H1 (cell line): ENCODE results near the gene TMBIM1. TPM values are rescaled to one million over a fixed set of nuclear protein-coding genes. Genes with fewer than 3 reads are reported as not detected.

ENCODE experiments used
- CHD7 ChIP-seq: fragments of 300-600 bp; sonication (generic); IDR thresholded peaks from 2 replicates; pipeline ENCODE4 v1.7.1; 2012; ENCODE audit warnings: low read length, moderate library complexity, mild to moderate bottlenecking, inconsistent platforms; ENCODE audit not compliant: insufficient replicate concordance
- KDM1A ChIP-seq: fragments of 200-600, 300-600 bp; sonication (generic); IDR thresholded peaks from 2 replicates; pipeline ENCODE4 v1.7.1; 2016; ENCODE audit warnings: mild to moderate bottlenecking, low read length, borderline replicate concordance
- KDM4A ChIP-seq: IDR thresholded peaks from one replicate; pipeline ENCODE4 v1.7.1; 2012; ENCODE audit warnings: low read depth, mild to moderate bottlenecking, moderate library complexity, low read length, inconsistent platforms; ENCODE audit not compliant: severe bottlenecking
- KDM5A ChIP-seq: fragments of 200-600 bp; IDR thresholded peaks from 2 replicates; pipeline ENCODE4 v1.7.1; 2012; ENCODE audit warnings: mild to moderate bottlenecking, low read length, inconsistent platforms, mixed read lengths
- RAD21 ChIP-seq, 2 experiments: IDR thresholded peaks in 1 of 2; conservative IDR thresholded peaks in 1 of 2; 2 replicates each; pipeline ENCODE4 v1.6.1; 2011; ENCODE audit warnings: low read depth in 2 of 2, low read length in 2 of 2, improper control_type of control experiment in 1 of 2, inconsistent platforms in 1 of 2, mild to moderate bottlenecking in 1 of 2, moderate library complexity in 1 of 2
- SIRT6 ChIP-seq: IDR thresholded peaks from one replicate; pipeline ENCODE4 v1.7.1; 2012; ENCODE audit warnings: low read length, inconsistent platforms
- TAF1 ChIP-seq: IDR thresholded peaks from 2 replicates; pipeline ENCODE4 v1.6.1; 2011; ENCODE audit warnings: mild to moderate bottlenecking, low read depth, low read length
- TBP ChIP-seq: IDR thresholded peaks from 2 replicates; pipeline ENCODE4 v1.6.1; 2011; ENCODE audit warnings: low read depth, low read length, improper control_type of control experiment
- TEAD4 ChIP-seq: IDR thresholded peaks from 2 replicates; pipeline ENCODE4 v1.6.1; 2012; ENCODE audit warnings: low read depth, low read length, inconsistent platforms, mixed read lengths
- YY1 ChIP-seq: IDR thresholded peaks from 2 replicates; pipeline ENCODE4 v1.6.1; 2011; ENCODE audit warnings: low read depth, mild to moderate bottlenecking, low read length
- polyA plus RNA-seq, 7 experiments: library from polyadenylated mRNA; depleted of rRNA in 3 of 7; stranded (reverse) in 5 of 7; unstranded in 2 of 7; fragments of >200 nt in 5 of 7; fragments of 200-250 nt in 2 of 7; gene quantifications; 1 replicate in 5 of 7; 2 replicates in 1 of 7; 4 replicates in 1 of 7; pipeline versions ENCODE4 v1.2.1 to v1.2.3, GENCODE V29; 2011 to 2013; ENCODE audit warnings: missing spikeins in 2 of 7, mixed read lengths in 2 of 7
- total RNA-seq: library from RNA; stranded (reverse); fragmentation: NEBNext Ultra II Directional; extraction: Animal tissue kit (Norgen Biotek cat#: 25700); gene quantifications from 2 replicates; pipeline ENCODE4 v1.2.1, GENCODE V29; 2021

The TMBIM1 gene
- total and polyA plus RNA-seq, 2 of the 8 experiments (the other 6 are each of a cell fraction or from before 2014, with no cell fraction given) = 22.1 to 36.8 TPM

GRCh38 chr2:218269900-218270720 is 22.2 kb downstream of the TMBIM1 start, which contains the start of the genes AAMP and PNKD (continued):
- TF ChIP-seq CHD7 (no peak), SIRT6 (no peak), KDM4A (peak; percentile 63), TEAD4 (no peak), TBP (peak; percentile 54), TAF1 (peak; percentile 68), KDM5A (no peak; the same call in none of the 2 replicates), KDM1A (no peak), YY1 (peak; percentile 95), RAD21 (IDR thresholded peaks at IDR 0.05 in 1 of 2, conservative IDR thresholded peaks at IDR 0.05 in 1 of 2; ENCODE audit: low read depth in 2 of 2, low read length in 2 of 2) (no peak)
